Measurements from ENCODE around the gene DNAJC22. TPM values are rescaled to one million over a fixed set of nuclear protein-coding genes. Genes with fewer than 3 reads are reported as not detected.

The DNAJC22 gene
- 1 to 10 TPM in 1 of 9 donors, under 1 TPM in 5, not detected in 3; 0.08 to 4.4 (median 0.53) TPM for total RNA-seq
- under 1 TPM in 1 of 2 donors, not detected in 1; 0.11 TPM for polyA plus RNA-seq
- long read RNA-seq, donor 1, partial matches to known transcripts = 2 of 2 reads
- long read RNA-seq, donor 1, other reads (novel, unspliced or antisense) = 0 of 2 reads
- long read RNA-seq, donor 2, partial matches to known transcripts = 1 of 1 reads
- long read RNA-seq, donor 2, other reads (novel, unspliced or antisense) = 0 of 1 reads
- long read RNA-seq, donor 3 = 0 reads

DNA sequence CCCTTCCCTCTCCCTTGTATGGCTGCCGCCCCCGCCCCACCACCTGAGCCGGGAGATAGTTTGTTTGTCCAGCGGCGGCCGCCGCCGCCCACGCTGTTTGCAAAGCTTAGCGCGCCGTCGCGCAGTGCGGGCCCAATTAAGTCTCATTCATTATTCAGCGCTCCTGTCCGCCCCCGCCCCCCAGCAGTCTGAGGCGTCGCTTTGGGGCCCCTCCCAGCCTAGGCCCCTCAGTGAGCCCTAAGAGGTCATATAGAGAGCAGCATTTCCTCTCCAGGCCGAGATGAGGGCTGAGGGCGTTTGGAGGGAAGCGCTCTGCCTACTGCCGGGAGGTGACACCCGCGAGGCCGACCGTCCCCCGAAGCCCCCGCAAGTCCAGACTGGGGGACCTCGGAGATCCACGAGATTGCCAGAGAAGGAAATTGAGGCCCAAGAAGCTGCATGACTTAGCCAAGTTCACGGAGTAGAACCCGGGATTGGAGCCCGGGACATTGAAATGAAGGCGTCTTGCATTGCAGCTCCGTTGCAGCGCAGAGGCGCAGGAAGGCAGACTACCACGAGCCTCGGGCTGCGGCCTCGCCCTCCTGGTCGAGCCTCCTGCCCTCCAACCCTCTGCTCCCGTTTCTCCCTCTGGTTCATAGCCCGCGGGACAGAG lies at the start of gene DNAJC22:
DNAJC22 (plus strand) TSS at position 230 of the 652 bp plus-strand sequence. CDS start 1,985 bp downstream, outside the sequence.
- WGBS, 4 donors = 1 to 2% (median 2%) methylated on average over 33 to 47 of the region's 47 CpGs

DNA sequence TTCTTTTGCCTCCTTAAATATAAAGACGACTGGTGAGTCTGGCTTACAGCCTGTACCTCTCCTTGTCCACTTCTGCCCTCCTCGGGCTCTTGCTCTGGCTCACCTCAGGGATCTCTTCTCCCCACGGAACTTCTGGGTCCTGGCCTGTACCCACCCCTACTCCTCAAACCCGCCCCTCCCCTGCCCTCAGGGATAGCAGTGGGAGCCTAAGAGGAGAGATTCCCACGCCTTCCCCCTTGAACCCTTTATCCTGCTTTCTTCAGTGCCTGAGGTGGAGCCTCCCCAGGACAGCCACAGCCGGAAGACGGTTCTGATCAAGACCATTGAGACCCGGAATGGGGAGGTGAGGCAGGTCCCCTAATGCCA lies 49.0 kb upstream of the DNAJC22 start:
- intact Hi-C loops (cut with DNase I) = no loop called here

More for the DNA sequence above, at the start of gene DNAJC22:
- peaks cover 28 to 97% (median 58%) of the 10 kb centered on the region in 9 donors for H3K27me3 ChIP-seq
- H3K4me3 ChIP-seq = peak within 1 kb of the TSS; percentile 21 to 57 (median 44)
- DNase-seq (no peak), ATAC-seq (peak in 2 of 4 donors; percentile 1 to 8)
- no peaks in the 10 kb centered on the region for H3K36me3 ChIP-seq
- intact Hi-C loops (cut with DNase I) = loop anchor here in 1 of 10 donors (5.0 kb wide), 1 partner anchor 59 kb away; no protein-coding TSS in a partner anchor
- TF ChIP-seq CTCF (IDR thresholded peaks at IDR 0.05) (no peak), POLR2A (IDR thresholded peaks at IDR 0.05) (no peak)
- H3K9me3 ChIP-seq = no peaks in the 10 kb centered on the region
- H3K4me1 ChIP-seq = peaks cover 12 to 59% (median 50%) of the 10 kb centered on the region in 12 donors
- H3K27ac ChIP-seq = no peak within 1 kb of the TSS

GRCh38 chr12:49298160-49298559 lies 48.5 kb upstream of the DNAJC22 start:
- DNase-seq = no peak
- Histone ChIP-seq H3K4me1 (peaks cover 0 to 33% (median 14%) of the 10 kb centered on the region in 12 donors), H3K4me3 (no peak overlapping the region), H3K9me3 (no peaks in the 10 kb centered on the region), H3K27ac (no peak overlapping the region), H3K36me3 (no peaks in the 10 kb centered on the region), H3K27me3 (peaks cover 33 to 81% (median 59%) of the 10 kb centered on the region in 9 donors)
- TF ChIP-seq CTCF (IDR thresholded peaks at IDR 0.05) (peak in 3 of 12 donors; percentile 5 to 13 (median 10)), POLR2A (IDR thresholded peaks at IDR 0.05) (no peak)
- peak in 1 of 4 donors; percentile 18 for ATAC-seq
- 39 to 54% (median 44%) methylated on average over 4 to 6 of the region's 6 CpGs for WGBS, 4 donors
- intact Hi-C loops (cut with DNase I) = no loop called here

More for the DNA sequence above, 49.0 kb upstream of the DNAJC22 start:
- Histone ChIP-seq H3K4me1 (peaks cover 0 to 37% (median 17%) of the 10 kb centered on the region in 12 donors), H3K27ac (no peak overlapping the region), H3K9me3 (no peaks in the 10 kb centered on the region), H3K36me3 (no peaks in the 10 kb centered on the region), H3K4me3 (peak overlapping the region in 5 of 12 donors; percentile 8 to 23 (median 10)), H3K27me3 (peaks cover 33 to 77% (median 59%) of the 10 kb centered on the region in 9 donors)
- DNase-seq (no peak), ATAC-seq (no peak)
- TF ChIP-seq CTCF (IDR thresholded peaks at IDR 0.05) (no peak), POLR2A (IDR thresholded peaks at IDR 0.05) (no peak)
- 13 to 21% (median 16%) methylated on average over 8 of the region's 8 CpGs for WGBS, 4 donors

- intact Hi-C loops (cut with DNase I) = no loop called here
- Histone ChIP-seq H3K27ac (no peak overlapping the region), H3K36me3 (no peaks in the 10 kb centered on the region), H3K27me3 (peaks cover 21 to 81% (median 33%) of the 10 kb centered on the region in 9 donors), H3K4me3 (no peak overlapping the region), H3K4me1 (peaks cover 0 to 11% (median 6%) of the 10 kb centered on the region in 12 donors), H3K9me3 (no peaks in the 10 kb centered on the region)
- 65 to 73% (median 68%) methylated on average over 4 of the region's 4 CpGs for WGBS, 4 donors
- no peak for TF ChIP-seq POLR2A (IDR thresholded peaks at IDR 0.05)
- TF ChIP-seq CTCF (IDR thresholded peaks at IDR 0.05) = no peak
- DNase-seq (no peak), ATAC-seq (no peak)
These were observed 44.9 kb upstream of the DNAJC22 start for GRCh38 chr12:49301760-49302159.

All from heart left ventricle (tissue), 16 donors.